Endothelial cell of umbilical vein (primary cell): ENCODE results near the gene B3GAT1. TPM values are rescaled to one million over a fixed set of nuclear protein-coding genes. Genes with fewer than 3 reads are reported as not detected.

Source experiments
- BruUV-seq: library from RNA; stranded (reverse); fragments of 400-500 nt; replicated peaks from 2 replicates; lab custom pipeline; 2021; lab: Mats Ljungman, UMichigan
- CTCF ChIA-PET: fragments of 300-600, 350-600 bp; sonication (Branson Sonifier 250); formaldehyde crosslinking; loops from one replicate; lab custom pipeline; 2021; ENCODE audit warnings: antibody characterized with exemption, inconsistent platforms; lab: Charles Lee
- POLR2A ChIA-PET: fragments of 300-600, 350-600 bp; sonication (Branson Sonifier 250); formaldehyde crosslinking; loops from one replicate; lab custom pipeline; 2021; ENCODE audit warnings: antibody characterized with exemption, inconsistent platforms; lab: Charles Lee
- DNase-seq: peaks from one replicate; pipeline ENCODE4 v3.0.0-alpha.2; 2011; ENCODE audit warnings: low read depth, low spot score
- FAIRE-seq: peaks from 2 replicates; lab custom pipeline; 2011; peaks lifted over from hg19 to GRCh38; lab: Jason Lieb, UNC
- H2AFZ ChIP-seq: 2 replicates; pipeline ENCODE4 v1.6.0; 2012; ENCODE audit warnings: low read depth, low read length, control low read depth, inconsistent platforms
- H3K27ac ChIP-seq: 2 replicates; pipeline ENCODE4 v1.5.1; 2011; ENCODE audit warnings: low read depth, mild to moderate bottlenecking, control low read depth, low read length, moderate library complexity; ENCODE audit not compliant: insufficient read depth
- H3K27me3 ChIP-seq, 2 experiments: 2 replicates each; pipeline versions ENCODE4 v1.6.0 to v1.6.1; 2011; ENCODE audit warnings: low read length in 2 of 2, mixed read lengths in 1 of 2; ENCODE audit not compliant: control insufficient read depth in 2 of 2, insufficient read depth in 2 of 2
- H3K36me3 ChIP-seq, 2 experiments: 2 replicates in 1 of 2; 3 replicates in 1 of 2; pipeline ENCODE4 v1.5.1; 2011; ENCODE audit warnings: low read length in 2 of 2, mild to moderate bottlenecking in 1 of 2, moderate library complexity in 1 of 2; ENCODE audit not compliant: control insufficient read depth in 2 of 2, insufficient read depth in 2 of 2; ENCODE audit errors: extremely low read depth in 1 of 2
- H3K4me1 ChIP-seq: 3 replicates; pipeline ENCODE4 v1.5.1; 2011; ENCODE audit warnings: mild to moderate bottlenecking, low read length; ENCODE audit not compliant: control insufficient read depth, insufficient read depth; ENCODE audit errors: extremely low read depth
- H3K4me2 ChIP-seq: 2 replicates; pipeline ENCODE4 v1.6.1; 2011; ENCODE audit warnings: low read length, control low read depth, mixed read lengths; ENCODE audit not compliant: insufficient read depth
- H3K4me3 ChIP-seq, 3 experiments: fragments of 200-600 bp in 1 of 3; sonication (generic), shearing (Covaris generic) in 1 of 3; replicated peaks in 1 of 3; 2 replicates each; pipeline ENCODE4 v1.5.1; 2011 to 2016; ENCODE audit warnings: control low read depth in 3 of 3, low read length in 3 of 3, mild to moderate bottlenecking in 2 of 3, inconsistent platforms in 1 of 3, low read depth in 1 of 3, moderate library complexity in 1 of 3; ENCODE audit not compliant: insufficient read depth in 1 of 3
- H3K79me2 ChIP-seq: 2 replicates; pipeline ENCODE4 v1.6.0; 2012; ENCODE audit warnings: low read length, inconsistent platforms; ENCODE audit not compliant: control insufficient read depth, insufficient read depth
- H3K9ac ChIP-seq: replicated peaks from 2 replicates; pipeline ENCODE3; 2011; ENCODE audit warnings: low read length, control low read depth; ENCODE audit not compliant: insufficient read depth; ENCODE audit errors: extremely low read depth
- H3K9me1 ChIP-seq: replicated peaks from 3 replicates; pipeline ENCODE4 v1.6.0; 2011; ENCODE audit warnings: mild to moderate bottlenecking, low read length; ENCODE audit not compliant: control insufficient read depth, insufficient read depth; ENCODE audit errors: extremely low read depth
- H3K9me3 ChIP-seq: replicated peaks from 2 replicates; pipeline ENCODE4 v1.5.1; 2012; ENCODE audit warnings: low read length, inconsistent platforms; ENCODE audit not compliant: control insufficient read depth, insufficient read depth
- H4K20me1 ChIP-seq: replicated peaks from 2 replicates; pipeline ENCODE3; 2011; ENCODE audit warnings: mild to moderate bottlenecking, low read length; ENCODE audit not compliant: control insufficient read depth, insufficient read depth; ENCODE audit errors: extremely low read depth
- EZH2 ChIP-seq: IDR thresholded peaks from 2 replicates; pipeline ENCODE4 v1.6.1; 2012; ENCODE audit warnings: borderline replicate concordance, low read depth, mild to moderate bottlenecking, moderate library complexity, low read length, inconsistent platforms; ENCODE audit not compliant: severe bottlenecking
- FOS ChIP-seq: IDR thresholded peaks from 2 replicates; pipeline ENCODE4 v1.6.1; 2011; ENCODE audit warnings: mild to moderate bottlenecking, low read length, moderate library complexity, borderline replicate concordance; ENCODE audit not compliant: insufficient read depth
- GATA2 ChIP-seq: IDR thresholded peaks from 2 replicates; pipeline ENCODE4 v1.7.0; 2011; ENCODE audit warnings: low read depth, mild to moderate bottlenecking, moderate library complexity, mixed read lengths, low read length; ENCODE audit not compliant: insufficient read length, insufficient read depth
- JUN ChIP-seq: IDR thresholded peaks from 2 replicates; pipeline ENCODE4 v1.6.1; 2011; ENCODE audit warnings: borderline replicate concordance, low read depth; ENCODE audit not compliant: insufficient read length, insufficient read depth
- MAX ChIP-seq: IDR thresholded peaks from 2 replicates; pipeline ENCODE4 v1.6.1; 2011; ENCODE audit not compliant: insufficient read depth, insufficient read length
- MYC ChIP-seq: IDR thresholded peaks from one replicate; pipeline ENCODE4 v1.6.1; 2011; ENCODE audit warnings: mild to moderate bottlenecking, low read depth, low read length
- POLR2A ChIP-seq: IDR thresholded peaks from 2 replicates; pipeline ENCODE4 v1.6.1; 2012; ENCODE audit warnings: low read depth, mild to moderate bottlenecking, control low read depth, low read length
- POLR2AphosphoS5 ChIP-seq: IDR thresholded peaks from 2 replicates; pipeline ENCODE4 v1.6.1; 2012; ENCODE audit warnings: low read depth, mild to moderate bottlenecking, control low read depth, low read length, moderate library complexity; ENCODE audit not compliant: insufficient read depth
- dilution Hi-C: fragments of 300-500 bp; cut with MboI; formaldehyde crosslinking; loops from one replicate; pipeline ENCODE4 v1.15.0; 2019; ENCODE audit warnings: low sequenced_read_pairs; ENCODE audit not compliant: extremely low pct_ligation_motif_present
- intact Hi-C: fragments of 100-400 bp; cut with micrococcal nuclease; formaldehyde crosslinking; loops from one replicate; pipeline ENCODE4 v1.10.0; 2022
- polyA plus RNA-seq, 4 experiments: library from polyadenylated mRNA; depleted of rRNA in 3 of 4; stranded (reverse) in 3 of 4; unstranded in 1 of 4; fragments of >200 nt; gene quantifications; 2 replicates each; pipeline versions ENCODE4 v1.2.1 to v1.2.3, GENCODE V29; 2011 to 2012; ENCODE audit warnings: missing spikeins in 1 of 4
- total RNA-seq: library from RNA; stranded (reverse); gene quantifications from 2 replicates; pipeline ENCODE4 v1.2.3, GENCODE V29; 2021
- TF ChIP-seq, protein P1 (sequence below), 2 donors: IDR thresholded peaks; 1 replicate in 1 of 2; 2 replicates in 1 of 2; pipeline ENCODE4 v1.5.1; 2011; ENCODE audit warnings: low read length in 2 of 2, mild to moderate bottlenecking in 2 of 2, moderate library complexity in 2 of 2, control low read depth in 1 of 2, inconsistent platforms in 1 of 2, low read depth in 1 of 2; ENCODE audit not compliant: insufficient read depth in 1 of 2; ENCODE audit errors: extremely low read depth in 1 of 2

B3GAT1 gene
- total and polyA plus RNA-seq, 2 donors (not counting 3 experiments of a cell fraction or from before 2014, with no cell fraction given), result 0.01 TPM; not detected in 1

GRCh38 chr11:134406264-134407185 is 5.5 kb downstream of the B3GAT1 start:
- dilution Hi-C loops, result no loop called here
- Histone ChIP-seq H3K4me3 (no peak overlapping the region), H3K36me3 (no peaks in the 10 kb centered on the region), H4K20me1 (no peaks in the 10 kb centered on the region), H3K79me2 (no peaks in the 10 kb centered on the region), H3K27ac (no peak overlapping the region), H3K4me2 (no peak overlapping the region), H3K9me3 (no peaks in the 10 kb centered on the region), H3K9me1 (no peaks in the 10 kb centered on the region), H2AFZ (no peak overlapping the region), H3K27me3 (peaks cover 11% of the 10 kb centered on the region in 2 experiments), H3K4me1 (no peaks in the 10 kb centered on the region), H3K9ac (no peak overlapping the region)
- intact Hi-C loops, result no loop called here
- no TSS peak for BruUV-seq
- CTCF ChIA-PET, result no interaction called here
- FAIRE-seq, result no peak
- no peak for TF ChIP-seq EZH2
- no peak for TF ChIP-seq POLR2AphosphoS5
- TF ChIP-seq POLR2A, result no peak
- TF ChIP-seq FOS, result no peak
- TF ChIP-seq MYC, result no peak
- TF ChIP-seq, protein P1, sequence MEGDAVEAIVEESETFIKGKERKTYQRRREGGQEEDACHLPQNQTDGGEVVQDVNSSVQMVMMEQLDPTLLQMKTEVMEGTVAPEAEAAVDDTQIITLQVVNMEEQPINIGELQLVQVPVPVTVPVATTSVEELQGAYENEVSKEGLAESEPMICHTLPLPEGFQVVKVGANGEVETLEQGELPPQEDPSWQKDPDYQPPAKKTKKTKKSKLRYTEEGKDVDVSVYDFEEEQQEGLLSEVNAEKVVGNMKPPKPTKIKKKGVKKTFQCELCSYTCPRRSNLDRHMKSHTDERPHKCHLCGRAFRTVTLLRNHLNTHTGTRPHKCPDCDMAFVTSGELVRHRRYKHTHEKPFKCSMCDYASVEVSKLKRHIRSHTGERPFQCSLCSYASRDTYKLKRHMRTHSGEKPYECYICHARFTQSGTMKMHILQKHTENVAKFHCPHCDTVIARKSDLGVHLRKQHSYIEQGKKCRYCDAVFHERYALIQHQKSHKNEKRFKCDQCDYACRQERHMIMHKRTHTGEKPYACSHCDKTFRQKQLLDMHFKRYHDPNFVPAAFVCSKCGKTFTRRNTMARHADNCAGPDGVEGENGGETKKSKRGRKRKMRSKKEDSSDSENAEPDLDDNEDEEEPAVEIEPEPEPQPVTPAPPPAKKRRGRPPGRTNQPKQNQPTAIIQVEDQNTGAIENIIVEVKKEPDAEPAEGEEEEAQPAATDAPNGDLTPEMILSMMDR (IDR thresholded peaks at IDR 0.05; ENCODE audit: extremely low read depth in 1 of 2, insufficient read depth in 1 of 2, low read depth in 1 of 2, low read length in 2 of 2), result no peak
- no peak for TF ChIP-seq MAX
- TF ChIP-seq JUN, result no peak
- no peak for TF ChIP-seq GATA2
- POLR2A ChIA-PET, result no interaction called here
- DNase-seq, result no peak
